GM18909 (cell line): ENCODE results near the gene GOLGA8J.
"Not testable (repeated sequence)": the region's sequence is repeated elsewhere in the genome, so short reads cannot be mapped to it uniquely, and the experiment has no call there.

Experiments
- ATAC-seq: cut with Tn5 transposase; IDR thresholded peaks from one replicate; pipeline ENCODE4 v1.9.1; 2021; ENCODE audit warnings: mild to moderate bottlenecking; ENCODE audit not compliant: unreplicated experiment, poor library complexity

GOLGA8J gene, protein sequence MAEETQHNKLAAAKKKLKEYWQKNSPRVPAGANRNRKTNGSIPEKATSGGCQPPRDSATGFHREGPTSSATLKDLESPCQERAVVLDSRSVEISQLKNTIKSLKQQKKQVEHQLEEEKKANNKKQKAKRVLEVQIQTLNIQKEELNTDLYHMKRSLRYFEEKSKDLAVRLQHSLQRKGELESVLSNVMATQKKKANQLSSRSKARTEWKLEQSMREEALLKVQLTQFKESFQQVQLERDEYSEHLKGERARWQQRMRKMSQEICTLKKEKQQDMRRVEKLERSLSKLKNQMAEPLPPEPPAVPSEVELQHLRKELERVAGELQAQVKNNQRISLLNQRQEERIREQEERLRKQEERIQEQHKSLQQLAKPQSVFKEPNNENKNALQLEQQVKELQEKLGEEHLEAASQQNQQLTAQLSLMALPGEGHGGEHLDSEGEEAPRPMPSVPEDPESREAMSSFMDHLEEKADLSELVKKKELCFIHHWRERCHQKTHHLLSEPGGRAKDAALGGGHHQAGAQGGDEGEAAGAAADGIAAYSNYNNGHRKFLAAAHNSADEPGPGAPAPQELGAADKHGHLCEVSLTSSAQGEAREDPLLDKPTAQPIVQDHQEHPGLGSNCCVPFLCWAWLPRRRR

DNA sequence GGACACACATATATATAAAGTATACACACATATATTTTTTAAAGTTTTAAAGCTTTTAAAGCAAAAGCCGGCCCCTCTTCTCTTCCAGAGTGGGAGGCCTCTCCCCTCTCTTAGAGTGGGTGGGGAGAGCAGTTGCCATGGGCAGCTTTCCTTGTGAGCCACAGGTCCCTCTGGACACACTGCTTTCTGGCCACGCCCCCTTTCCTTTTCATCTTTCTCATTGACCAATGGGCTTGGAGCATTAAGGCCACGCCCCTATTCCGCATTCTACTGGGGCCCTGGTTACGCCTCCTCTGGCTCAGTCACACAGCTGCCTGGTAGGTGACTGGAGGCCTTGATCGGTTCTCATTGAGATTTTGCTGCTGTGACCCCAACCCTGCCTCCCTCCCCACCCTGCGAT is at the start of gene GOLGA8J:
Gene GOLGA8J, plus strand, starts transcription at position 301 of the 400 bp plus-strand sequence. Its CDS starts 98 bp downstream, at position 399.
- ATAC-seq, result not testable (repeated sequence)

DNA sequence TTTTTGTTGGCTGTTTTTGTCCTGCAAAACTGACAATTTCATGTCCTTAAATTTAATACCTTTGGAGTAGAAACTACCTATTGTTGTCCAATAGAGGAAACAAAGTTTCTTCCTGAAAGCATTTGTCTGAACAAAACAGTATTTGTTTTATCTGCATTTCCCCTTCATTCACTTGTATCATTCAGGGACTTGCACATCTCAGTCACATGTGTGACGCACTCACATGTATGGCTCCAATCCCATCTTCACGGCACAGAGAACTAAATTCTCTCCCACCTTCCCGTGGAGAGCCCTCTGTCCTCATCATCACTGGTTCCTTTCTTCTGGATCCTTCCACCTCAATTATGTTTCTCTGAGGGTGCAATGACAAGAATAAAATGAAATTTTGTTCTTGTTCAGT is 49.5 kb upstream of the GOLGA8J start:
- no peak for ATAC-seq

DNA sequence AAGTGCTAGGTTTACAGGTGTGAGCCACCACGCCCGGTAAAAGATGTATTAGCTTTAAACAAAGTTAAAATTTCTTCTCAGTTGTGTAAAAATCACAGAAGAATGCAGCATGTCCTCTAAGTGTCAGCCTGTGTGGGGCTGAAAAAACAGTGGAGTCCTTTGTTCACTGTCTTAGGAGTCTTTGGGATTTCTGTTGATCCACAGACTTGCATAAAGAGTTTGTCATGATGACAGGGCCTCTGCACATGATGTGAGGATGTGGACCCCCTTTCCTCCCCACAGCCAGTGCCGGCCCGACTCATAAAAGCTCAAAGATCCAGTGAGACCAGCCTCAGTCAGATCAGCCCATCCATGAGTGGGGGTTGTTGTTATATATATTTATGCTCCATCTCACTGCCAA is 49.0 kb upstream of the GOLGA8J start:
- ATAC-seq, result no peak

- ATAC-seq, result no peak
These were observed 46.6 kb upstream of the GOLGA8J start for GRCh38 chr15:30036036-30036703.

DNA sequence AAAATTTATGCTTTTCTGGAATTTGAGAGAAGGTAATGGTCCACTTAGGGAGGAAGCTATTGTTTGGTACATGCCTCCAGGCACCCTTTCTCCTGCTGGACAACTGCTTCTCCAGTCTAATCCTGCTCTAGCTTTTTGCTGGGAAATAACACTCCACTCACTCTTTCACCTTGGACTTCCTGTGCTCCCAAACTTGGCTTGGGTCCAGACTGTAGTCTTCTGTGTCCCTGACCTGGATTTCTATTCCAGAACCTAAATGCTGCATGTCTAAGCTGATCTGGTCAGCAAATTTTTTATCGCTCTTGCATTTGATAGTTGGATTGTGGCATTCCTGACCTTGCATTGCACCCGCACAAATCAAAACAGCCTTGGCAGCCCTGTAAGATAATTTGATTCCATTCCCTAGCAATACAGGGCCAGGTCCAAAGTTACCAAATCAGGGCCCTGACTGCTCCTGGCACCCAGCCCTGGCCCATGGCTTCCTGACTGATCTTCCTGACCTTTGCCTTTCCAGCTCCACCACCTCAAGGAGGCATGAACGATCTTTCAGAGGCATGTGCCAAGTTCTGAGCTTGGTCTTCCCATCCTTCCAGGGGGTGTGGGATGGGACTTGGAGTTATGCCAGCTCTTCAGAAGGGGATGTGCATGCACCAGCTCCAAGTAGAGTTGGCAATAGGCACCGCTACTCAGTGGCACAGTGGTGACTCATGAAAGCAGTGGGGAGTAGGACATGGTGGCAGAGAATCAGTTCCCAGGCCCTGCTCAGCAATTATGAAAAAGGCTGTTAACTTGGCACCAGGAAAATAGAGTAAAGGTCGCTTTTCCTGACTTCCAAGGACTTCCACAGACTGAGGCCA is 43.9 kb upstream of the GOLGA8J start:
- ATAC-seq, result no peak

- no peak for ATAC-seq
These were observed 40.9 kb upstream of the GOLGA8J start for GRCh38 chr15:30041868-30042267.

- ATAC-seq, result no peak
These were observed 40.2 kb upstream of the GOLGA8J start for GRCh38 chr15:30042556-30042955.

GRCh38 chr15:30043211-30043655 is 39.5 kb upstream of the GOLGA8J start:
- ATAC-seq, result no peak

DNA sequence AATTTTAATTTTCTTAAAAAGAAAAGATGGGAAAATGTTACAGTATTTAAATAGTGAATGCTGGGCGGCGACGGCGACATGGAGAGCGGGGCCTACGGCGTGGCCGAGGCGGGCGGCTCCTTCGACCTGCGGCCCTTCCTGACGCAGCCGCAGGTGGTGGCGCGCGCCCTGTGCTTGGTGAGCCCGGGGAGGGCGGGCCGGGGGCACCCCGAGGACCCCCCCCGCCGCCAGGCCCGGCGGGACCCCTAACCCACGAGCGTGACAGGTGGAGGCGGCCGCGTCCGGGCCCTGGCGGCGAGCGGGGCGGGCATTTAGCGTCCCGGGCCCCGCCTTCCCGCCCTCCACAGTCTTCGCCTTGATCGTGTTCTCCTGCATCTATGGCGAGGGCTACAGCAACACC is 38.4 kb upstream of the GOLGA8J start:
- ATAC-seq, result no peak

DNA sequence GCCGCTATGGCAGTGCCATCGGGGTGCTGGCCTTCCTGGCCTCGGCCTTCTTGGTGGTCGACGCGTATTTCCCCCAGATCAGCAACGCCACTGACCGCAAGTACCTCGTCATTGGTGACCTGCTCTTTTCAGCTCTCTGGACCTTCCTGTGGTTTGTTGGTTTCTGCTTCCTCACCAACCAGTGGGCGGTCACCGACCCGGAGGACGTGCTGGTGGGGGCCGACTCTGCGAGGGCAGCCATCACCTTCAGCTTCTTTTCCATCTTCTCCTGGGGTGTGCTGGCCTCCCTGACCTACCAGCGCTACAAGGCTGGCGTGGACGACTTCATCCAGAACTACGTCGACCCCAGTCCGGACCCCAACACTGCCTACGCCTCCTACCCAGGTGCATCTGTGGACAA is 37.9 kb upstream of the GOLGA8J start:
- ATAC-seq, result not testable (repeated sequence)

DNA sequence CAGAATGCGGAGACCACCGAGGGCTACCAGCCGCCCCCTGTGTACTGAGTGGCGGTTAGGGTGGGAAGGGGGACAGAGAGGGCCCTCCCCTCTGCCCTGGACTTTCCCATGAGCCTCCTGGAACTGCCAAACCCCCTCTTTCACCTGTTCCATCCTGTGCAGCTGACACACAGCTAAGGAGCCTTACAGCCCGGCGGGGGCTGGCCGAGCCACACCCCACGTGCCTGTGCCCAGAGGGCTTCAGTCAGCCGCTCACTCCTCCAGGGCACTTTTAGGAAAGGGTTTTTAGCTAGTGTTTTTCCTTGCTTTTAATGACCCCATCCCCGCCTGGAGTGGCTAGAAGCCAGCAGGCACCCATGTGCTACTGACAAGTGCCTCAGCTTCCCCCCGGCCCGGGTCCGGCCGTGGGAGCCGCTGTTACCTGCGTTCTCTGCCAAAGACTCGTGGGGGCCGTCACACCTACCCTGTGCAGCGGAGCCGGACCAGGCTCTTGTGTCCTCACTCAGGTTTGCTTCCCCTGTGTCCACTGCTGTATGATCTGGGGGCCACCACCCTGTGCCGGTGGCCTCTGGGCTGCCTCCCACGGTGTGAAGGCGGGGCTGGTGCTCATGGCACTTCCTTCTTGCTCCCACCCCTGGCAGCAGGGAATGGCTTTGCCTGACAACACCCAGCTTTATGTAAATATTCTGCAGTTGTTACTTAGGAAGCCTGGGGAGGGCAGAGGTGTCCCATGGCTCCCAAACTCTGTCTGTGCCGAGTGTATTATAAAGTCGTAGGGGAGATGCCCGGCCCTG is 37.3 kb upstream of the GOLGA8J start:
- not testable (repeated sequence) for ATAC-seq

DNA sequence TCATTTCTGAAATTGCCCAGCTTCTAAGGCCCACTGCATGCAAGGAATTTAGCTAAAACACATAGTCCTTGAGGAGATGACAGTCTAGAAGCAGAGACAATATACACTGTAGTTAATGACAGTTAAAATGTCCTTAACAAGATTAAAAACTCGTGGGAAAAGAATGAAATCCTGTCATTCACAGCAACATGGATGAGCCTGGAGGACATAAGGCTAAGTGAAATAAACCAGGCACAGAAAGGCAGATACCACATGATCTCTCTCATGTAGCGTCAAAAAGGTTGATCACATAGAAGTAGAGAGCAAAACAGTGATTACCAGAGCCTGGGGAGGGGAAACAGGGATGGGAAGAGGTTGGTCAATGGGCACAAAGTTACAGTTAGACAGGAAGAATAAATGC is 36.3 kb upstream of the GOLGA8J start:
- ATAC-seq, result no peak

DNA sequence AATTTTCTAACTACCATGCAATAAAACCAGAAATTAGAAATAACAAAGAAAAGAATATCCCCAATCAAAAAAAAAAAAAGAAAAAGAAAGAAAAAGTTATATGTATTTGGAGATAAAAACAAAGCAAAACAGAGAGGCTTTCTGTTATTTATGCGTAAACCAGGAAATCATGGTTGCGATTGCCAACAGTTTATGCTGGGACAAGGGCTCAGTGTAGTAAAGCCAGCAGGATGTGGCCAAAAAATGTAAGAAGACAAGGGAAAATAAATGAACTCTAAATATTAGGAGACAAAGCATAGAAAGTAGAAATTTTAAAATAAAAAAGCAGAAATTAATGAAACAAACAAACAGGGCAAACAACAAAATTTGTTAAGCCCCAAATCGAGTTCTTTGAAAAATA is 27.2 kb upstream of the GOLGA8J start:
- ATAC-seq, result no peak

GRCh38 chr15:30056166-30056565 is 26.6 kb upstream of the GOLGA8J start:
- ATAC-seq, result no peak

- ATAC-seq, result no peak
These were observed 23.0 kb upstream of the GOLGA8J start for GRCh38 chr15:30059771-30060170.

GRCh38 chr15:30062881-30063280 is 19.9 kb upstream of the GOLGA8J start:
- ATAC-seq, result no peak

DNA sequence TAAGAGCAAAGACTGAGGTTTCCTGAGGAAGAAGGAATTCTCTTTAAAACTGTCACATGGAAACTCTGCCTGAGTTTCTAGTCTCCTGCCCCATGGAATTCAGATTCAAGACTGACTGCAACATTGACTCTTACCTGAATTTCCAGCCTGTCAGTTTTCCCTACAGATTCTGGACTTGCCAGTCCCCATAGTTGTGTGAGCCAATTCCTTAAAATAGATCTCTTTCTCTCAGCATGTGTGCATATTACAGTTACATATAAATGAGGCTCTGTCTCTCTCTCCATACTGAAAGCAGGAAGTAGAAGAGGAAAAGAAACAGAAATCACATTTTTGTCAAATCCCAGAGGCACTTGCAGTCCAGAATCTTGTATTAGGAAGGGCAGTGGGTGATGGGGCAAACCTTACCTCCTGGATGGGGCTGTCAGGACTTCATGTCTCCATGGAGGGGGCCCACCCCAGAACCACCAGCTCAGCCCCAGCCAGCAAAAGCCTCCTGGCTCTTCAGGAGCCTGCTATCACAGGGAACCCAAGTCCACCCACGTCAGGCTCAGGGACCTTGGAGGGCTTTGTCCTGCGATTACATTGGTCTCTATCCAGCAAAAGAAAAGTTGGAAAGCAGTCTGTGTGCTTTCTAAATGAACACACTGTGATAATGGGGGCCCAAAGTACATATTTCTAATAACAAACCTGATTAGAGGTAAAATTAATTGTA is 18.8 kb upstream of the GOLGA8J start:
- ATAC-seq, result no peak

DNA sequence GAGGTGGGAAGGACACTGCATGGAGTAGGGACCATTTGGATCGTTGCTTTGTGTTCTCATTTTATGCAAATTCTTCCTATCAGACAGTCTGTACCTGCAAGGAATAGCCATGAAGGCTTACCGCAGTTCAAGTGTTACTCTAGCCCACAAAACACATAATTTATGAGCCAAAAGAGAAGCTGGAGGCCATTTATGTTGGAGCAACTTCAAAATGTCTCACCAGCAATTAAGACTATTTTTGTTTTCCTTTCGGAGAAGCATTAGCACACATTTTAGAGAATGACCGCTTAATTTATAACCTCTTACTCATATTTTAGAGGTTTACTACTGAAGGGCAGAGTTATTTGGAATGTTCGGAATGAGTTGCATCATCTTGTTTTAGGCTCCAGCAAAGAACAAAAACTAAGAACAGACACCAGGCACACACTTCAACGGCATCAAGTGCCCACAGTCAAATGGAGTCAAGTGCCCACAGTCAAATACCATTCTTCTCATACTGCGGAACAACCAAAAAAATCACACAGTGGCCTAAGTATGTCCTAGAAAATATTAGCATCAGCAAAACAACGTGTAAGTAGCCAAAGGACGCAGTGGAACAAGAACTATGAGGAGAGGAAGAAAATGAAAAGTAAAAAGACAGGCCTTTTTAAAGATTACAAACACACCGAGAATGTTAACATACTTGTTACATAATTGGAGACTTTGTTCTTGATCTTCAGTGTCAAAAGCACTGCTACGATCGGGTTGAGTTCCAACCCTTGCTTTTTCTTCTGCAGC is 17.5 kb upstream of the GOLGA8J start:
- ATAC-seq, result no peak
